Measurements from ENCODE around the gene ZSWIM5. TPM values are rescaled to one million over a fixed set of nuclear protein-coding genes. Genes with fewer than 3 reads are reported as not detected.
"Not testable (repeated sequence)": the region's sequence is repeated elsewhere in the genome, so short reads cannot be mapped to it uniquely, and the experiment has no call there.

ZSWIM5 gene
- total RNA-seq, 2 donors from 2014 or later = 2.0 to 3.5 TPM

- Histone ChIP-seq H3K9me3 (peaks cover 5% of the 10 kb centered on the region), H3K4me3 (no peak overlapping the region), H3K4me1 (ENCODE audit: control insufficient read depth in 1 of 2, low read depth in 2 of 2) (no peaks in the 10 kb centered on the region), H3K36me3 (no peaks in the 10 kb centered on the region), H3K27ac (no peak overlapping the region), H3K27me3 (replicated peaks; ENCODE audit: insufficient read depth) (no peaks in the 10 kb centered on the region)
- TF ChIP-seq CTCF (IDR thresholded peaks at IDR 0.05) = no peak
- ATAC-seq (ENCODE audit: insufficient number of reproducible peaks, low FRiP score, low read depth) (no peak), DNase-seq (ENCODE audit: low spot score) (no peak)
Measured at GRCh38 chr1:45112661-45113060, 93.7 kb downstream of the ZSWIM5 start.

GRCh38 chr1:45111239-45111638 lies 95.2 kb downstream of the ZSWIM5 start:
- no peaks in the 10 kb centered on the region for H3K27me3 ChIP-seq (replicated peaks; ENCODE audit: insufficient read depth)
- TF ChIP-seq CTCF (IDR thresholded peaks at IDR 0.05) = no peak
- H3K9me3 ChIP-seq = peaks cover 5% of the 10 kb centered on the region
- H3K36me3 ChIP-seq = no peaks in the 10 kb centered on the region
- ATAC-seq (ENCODE audit: insufficient number of reproducible peaks, low FRiP score, low read depth) = no peak
- no peak overlapping the region for H3K27ac ChIP-seq
- no peak overlapping the region for H3K4me3 ChIP-seq
- no peaks in the 10 kb centered on the region for H3K4me1 ChIP-seq (ENCODE audit: control insufficient read depth in 1 of 2, low read depth in 2 of 2)
- no peak for DNase-seq (ENCODE audit: low spot score)

DNA sequence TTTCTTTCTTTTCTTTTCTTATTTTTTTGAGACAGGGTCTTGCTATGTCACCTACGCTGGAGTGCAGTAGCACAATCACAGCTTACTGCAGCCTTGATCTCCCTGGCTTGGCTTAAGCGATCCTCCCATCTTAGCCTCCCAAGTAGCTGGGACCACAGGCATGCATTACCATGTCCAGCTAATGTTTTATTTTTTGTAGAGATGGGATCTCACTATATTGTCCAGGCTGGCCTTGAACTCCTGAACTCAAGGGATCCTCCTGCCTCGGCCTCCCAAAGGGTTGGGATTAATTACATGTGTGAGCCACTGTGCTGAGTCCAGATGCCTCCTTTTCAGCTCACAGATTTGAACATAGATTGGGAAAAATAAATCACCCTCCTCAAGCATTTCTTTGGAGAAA lies 98.6 kb downstream of the ZSWIM5 start:
- H3K9me3 ChIP-seq = peaks cover 5% of the 10 kb centered on the region
- no peak overlapping the region for H3K27ac ChIP-seq
- H3K36me3 ChIP-seq = no peaks in the 10 kb centered on the region
- no peak for TF ChIP-seq CTCF (IDR thresholded peaks at IDR 0.05)
- ATAC-seq (ENCODE audit: insufficient number of reproducible peaks, low FRiP score, low read depth) = no peak
- no peaks in the 10 kb centered on the region for H3K27me3 ChIP-seq (replicated peaks; ENCODE audit: insufficient read depth)
- H3K4me3 ChIP-seq = no peak overlapping the region
- H3K4me1 ChIP-seq (ENCODE audit: control insufficient read depth in 1 of 2, low read depth in 2 of 2) = no peaks in the 10 kb centered on the region
- DNase-seq (ENCODE audit: low spot score) = no peak

GRCh38 chr1:45106864-45107263 lies 99.5 kb downstream of the ZSWIM5 start:
- not testable (repeated sequence) for H3K4me3 ChIP-seq; H3K9me3 ChIP-seq; DNase-seq (ENCODE audit: low spot score); H3K27me3 ChIP-seq (replicated peaks; ENCODE audit: insufficient read depth); H3K4me1 ChIP-seq (ENCODE audit: control insufficient read depth in 1 of 2, low read depth in 2 of 2); H3K27ac ChIP-seq; ATAC-seq (ENCODE audit: insufficient number of reproducible peaks, low FRiP score, low read depth); H3K36me3 ChIP-seq

DNA sequence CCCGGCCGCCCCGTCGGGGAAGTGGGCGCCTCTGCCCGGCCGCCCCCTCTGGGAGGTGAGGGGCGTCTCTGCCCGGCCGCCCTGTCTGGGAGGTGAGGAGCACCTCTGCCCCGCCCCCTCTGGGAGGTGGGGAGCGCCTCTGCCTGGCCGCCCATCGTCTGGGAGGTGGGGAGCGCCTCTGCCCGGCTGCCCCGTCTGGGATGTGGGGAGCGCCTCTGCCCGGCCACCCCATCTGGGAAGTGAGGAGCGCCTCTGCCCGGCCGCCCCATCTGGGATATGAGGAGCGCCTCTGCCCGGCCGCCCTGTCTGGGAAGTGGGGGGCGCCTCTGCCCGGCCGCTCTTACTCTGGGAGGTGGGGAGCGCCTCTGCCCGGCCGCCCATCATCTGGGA lies 100.3 kb downstream of the ZSWIM5 start:
- ATAC-seq (ENCODE audit: insufficient number of reproducible peaks, low FRiP score, low read depth); H3K9me3 ChIP-seq; H3K27ac ChIP-seq; H3K4me1 ChIP-seq (ENCODE audit: control insufficient read depth in 1 of 2, low read depth in 2 of 2); H3K27me3 ChIP-seq (replicated peaks; ENCODE audit: insufficient read depth); H3K36me3 ChIP-seq; H3K4me3 ChIP-seq; DNase-seq (ENCODE audit: low spot score): not testable (repeated sequence)

DNA sequence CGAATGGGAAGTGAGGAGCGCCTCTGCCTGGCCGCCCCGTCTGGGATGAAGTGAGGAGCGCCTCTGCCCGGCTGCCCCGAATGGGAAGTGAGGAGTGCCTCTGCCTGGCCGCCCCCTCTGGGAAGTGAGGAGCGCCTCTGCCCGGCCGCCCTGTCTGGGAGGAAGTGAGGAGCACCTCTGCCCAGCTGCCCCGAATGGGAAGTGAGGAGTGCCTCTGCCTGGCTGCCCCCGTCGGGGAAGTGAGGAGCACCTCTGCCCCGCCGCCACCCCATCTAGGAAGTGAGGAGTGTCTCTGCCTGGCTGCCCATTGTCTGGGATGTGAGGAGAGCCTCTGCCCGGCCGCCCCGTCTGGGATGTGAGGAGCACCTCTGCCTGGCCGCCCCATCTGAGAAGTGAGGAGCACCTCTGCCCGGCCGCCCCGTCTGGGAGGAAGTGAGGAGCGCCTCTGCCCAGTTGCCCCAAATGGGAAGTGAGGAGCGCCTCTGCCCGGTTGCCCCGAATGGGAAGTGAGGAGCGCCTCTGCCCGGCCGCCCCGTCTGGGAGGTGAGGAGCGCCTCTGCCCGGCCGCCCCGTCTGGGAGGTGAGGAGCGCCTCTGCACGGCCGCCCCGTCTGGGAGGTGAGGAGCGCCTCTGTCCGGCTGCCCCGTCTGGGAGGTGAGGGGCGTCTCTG lies 100.8 kb downstream of the ZSWIM5 start:
- not testable (repeated sequence) for H3K36me3 ChIP-seq; H3K4me3 ChIP-seq; H3K27me3 ChIP-seq (replicated peaks; ENCODE audit: insufficient read depth); ATAC-seq (ENCODE audit: insufficient number of reproducible peaks, low FRiP score, low read depth); H3K27ac ChIP-seq; DNase-seq (ENCODE audit: low spot score); H3K4me1 ChIP-seq (ENCODE audit: control insufficient read depth in 1 of 2, low read depth in 2 of 2); H3K9me3 ChIP-seq

GRCh38 chr1:45103534-45103933 lies 102.9 kb downstream of the ZSWIM5 start:
- Histone ChIP-seq H3K4me3 (no peak overlapping the region), H3K36me3 (no peaks in the 10 kb centered on the region), H3K27me3 (replicated peaks; ENCODE audit: insufficient read depth) (no peaks in the 10 kb centered on the region), H3K4me1 (ENCODE audit: control insufficient read depth in 1 of 2, low read depth in 2 of 2) (no peaks in the 10 kb centered on the region), H3K9me3 (no peaks in the 10 kb centered on the region), H3K27ac (no peak overlapping the region)
- DNase-seq (ENCODE audit: low spot score) (no peak), ATAC-seq (ENCODE audit: insufficient number of reproducible peaks, low FRiP score, low read depth) (no peak)
- no peak for TF ChIP-seq CTCF (IDR thresholded peaks at IDR 0.05)

Measured in thoracic aorta (tissue), 2 donors.